COR-L47 (cell line): ENCODE results near the gene CCDC97.

Source experiments
- DNase-seq: peaks from one replicate; lab custom pipeline; 2025; lab: John Stamatoyannopoulos, UW

Gene CCDC97

GRCh38 chr19:41320185-41320518, 10.2 kb downstream of the CCDC97 start:
- DNase-seq: no peak

DNA sequence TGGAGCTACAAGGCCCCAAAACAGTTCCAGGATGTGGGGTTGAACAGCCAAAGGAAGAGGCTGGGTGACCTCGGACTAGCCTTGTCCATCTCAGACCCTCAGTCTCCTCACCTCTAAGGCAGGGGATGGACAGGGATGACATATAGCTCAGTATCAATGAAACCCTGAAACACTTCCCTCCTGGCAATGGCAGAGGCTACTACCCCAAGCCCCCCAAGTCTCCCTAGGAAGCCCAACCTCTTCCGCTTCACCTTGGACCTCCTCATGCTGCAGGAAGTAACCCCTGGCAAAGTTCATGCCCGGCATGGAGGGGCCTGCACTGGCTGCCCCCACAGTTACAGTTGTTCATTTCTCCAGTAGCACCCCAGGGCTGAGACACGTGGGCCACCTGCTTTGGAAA, 10.6 kb downstream of the CCDC97 start:
- no peak for DNase-seq

GRCh38 chr19:41321204-41321599, 11.2 kb downstream of the CCDC97 start:
- DNase-seq: no peak

GRCh38 chr19:41321600-41322270, 11.8 kb downstream of the CCDC97 start:
- DNase-seq: peak; percentile 20

- no peak for DNase-seq
Observed at GRCh38 chr19:41322451-41322850, 12.5 kb downstream of the CCDC97 start.

GRCh38 chr19:41323023-41323422, 13.1 kb downstream of the CCDC97 start:
- DNase-seq: no peak

DNA sequence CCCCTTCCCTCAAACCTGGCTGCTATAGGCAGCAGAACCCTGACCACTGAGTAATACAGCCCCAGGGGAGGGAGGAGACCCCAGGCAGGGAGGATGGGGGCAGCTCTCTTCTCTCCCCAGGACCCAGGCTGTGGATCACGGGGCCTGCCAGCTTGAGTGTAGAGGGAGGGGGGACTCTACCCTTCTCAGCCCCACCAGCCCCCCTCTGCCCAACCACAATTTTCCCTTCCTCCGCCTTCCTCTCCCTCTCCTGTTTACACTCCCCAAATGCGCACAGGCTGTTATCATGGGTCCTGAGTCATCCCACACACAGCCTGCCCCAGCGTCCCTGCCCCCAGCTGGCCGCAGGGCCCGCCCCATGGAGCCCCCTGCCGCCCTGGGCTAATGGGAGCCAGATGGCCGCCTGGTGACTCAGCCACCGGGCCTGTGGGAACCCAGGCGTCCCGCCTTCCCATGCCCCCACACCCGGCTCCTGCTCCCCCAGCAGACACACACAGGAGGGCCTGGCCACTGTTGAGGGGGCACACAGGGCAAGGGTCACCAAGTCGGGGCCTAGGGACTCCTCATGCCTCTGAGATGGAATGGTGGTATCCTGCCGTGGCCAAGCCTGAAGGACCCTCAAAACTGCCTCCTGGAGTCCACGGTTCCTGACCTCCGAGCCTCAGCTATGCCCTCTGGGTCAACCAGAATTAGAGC, 13.6 kb downstream of the CCDC97 start:
- no peak for DNase-seq

GRCh38 chr19:41324231-41324702, 14.3 kb downstream of the CCDC97 start:
- no peak for DNase-seq

- no peak for DNase-seq
Observed at GRCh38 chr19:41324921-41325639, 15.1 kb downstream of the CCDC97 start.

GRCh38 chr19:41325640-41325946, 15.6 kb downstream of the CCDC97 start:
- no peak for DNase-seq

GRCh38 chr19:41325947-41326706, 16.2 kb downstream of the CCDC97 start:
- DNase-seq: no peak

DNA sequence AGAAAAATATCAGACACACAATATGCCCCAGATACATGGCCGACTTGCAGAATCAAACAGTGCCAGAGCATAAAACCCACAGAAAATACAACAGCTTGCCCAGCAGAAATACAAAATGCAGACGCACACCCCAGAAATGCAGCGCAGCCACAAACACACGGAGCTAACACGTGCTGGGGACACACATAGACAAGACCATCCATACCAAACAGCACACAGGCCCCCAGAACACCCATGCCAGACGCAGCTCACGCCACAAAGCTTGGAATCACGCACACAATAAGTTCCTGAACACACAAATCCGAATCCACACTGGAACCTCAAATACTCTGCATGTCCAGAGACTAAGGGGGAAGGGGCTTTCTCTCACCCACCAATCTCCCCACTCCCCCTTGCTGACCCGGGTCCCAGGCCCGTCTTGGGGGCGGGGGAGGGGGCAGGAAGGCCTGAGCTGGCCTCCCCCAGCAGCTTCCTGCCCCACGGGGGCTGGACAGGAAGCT, 17.2 kb downstream of the CCDC97 start:
- no peak for DNase-seq

DNA sequence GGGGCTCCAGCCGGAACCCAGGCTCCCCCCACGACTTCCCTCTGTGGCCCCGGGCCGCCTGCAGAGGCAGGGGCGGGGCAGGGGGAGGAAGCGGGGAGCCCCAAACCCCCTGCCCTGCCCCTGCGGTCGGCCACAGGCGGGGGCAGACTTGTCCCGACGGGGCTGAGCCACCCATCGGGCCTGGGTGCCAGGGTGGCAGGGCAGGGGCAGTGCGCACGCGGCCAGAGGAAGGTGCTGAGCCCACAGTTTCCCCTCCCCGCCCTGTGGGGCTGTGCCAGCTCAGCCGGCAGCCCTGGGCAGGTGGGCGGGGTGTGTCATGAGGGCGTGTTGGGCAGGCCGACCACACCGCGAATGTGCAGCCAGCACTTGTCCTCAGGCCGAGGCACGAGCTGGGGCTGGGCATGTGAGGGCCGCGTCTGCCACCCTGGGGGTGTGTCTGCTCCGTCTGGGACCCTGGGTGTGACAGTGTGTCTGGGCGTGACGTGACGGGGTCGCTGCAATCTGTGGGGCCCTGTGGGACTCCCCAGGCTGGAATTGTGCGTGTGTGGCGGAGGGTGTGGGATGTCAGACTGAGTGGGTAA, 17.7 kb downstream of the CCDC97 start:
- no peak for DNase-seq

- DNase-seq: no peak
Observed at GRCh38 chr19:41328157-41328841, 18.3 kb downstream of the CCDC97 start.

GRCh38 chr19:41328842-41329225, 18.9 kb downstream of the CCDC97 start:
- DNase-seq: no peak

DNA sequence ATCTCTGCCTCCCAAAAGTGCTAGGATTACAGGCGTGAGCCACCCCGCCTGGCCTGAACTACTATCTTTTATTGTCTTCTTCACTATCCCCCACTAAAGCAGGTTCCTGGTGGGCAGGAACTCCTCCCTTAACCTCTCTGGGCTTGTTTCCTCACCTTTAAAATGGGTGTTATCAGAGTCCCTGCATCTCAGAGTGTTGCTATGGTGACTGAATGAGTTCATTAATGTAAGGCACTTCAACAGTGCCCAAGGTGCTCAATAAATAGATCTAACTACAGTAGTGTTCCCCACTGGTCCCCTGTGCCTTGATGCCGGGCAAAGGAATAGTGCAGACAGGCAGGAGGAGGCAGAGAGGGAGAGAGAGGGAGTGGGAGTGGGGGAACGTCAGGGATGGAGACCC, 20.5 kb downstream of the CCDC97 start:
- no peak for DNase-seq

GRCh38 chr19:41330946-41331678, 21.1 kb downstream of the CCDC97 start:
- DNase-seq: no peak

- DNase-seq: no peak
Observed at GRCh38 chr19:41332000-41332399, 22.0 kb downstream of the CCDC97 start.

- no peak for DNase-seq
Observed at GRCh38 chr19:41332468-41332867, 22.5 kb downstream of the CCDC97 start.

DNA sequence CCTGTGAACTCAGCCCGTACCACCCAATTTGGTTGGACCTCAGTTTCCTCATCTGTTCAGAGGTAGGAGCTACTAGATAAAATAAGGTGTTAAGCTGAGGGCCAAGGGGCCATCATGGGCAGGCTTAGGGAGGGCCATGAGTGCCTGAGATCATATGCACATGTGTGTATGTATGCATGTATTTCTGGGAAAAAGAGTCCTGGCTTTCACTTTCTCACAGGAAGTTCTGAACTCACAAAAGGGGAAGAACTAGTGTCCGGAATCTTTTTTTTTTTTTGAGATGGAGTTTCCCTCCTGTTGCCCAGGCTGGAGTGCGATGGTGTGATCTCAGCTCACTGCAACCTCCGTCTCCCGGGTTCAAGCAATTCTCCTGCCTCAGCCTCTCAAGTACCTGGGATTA, 24.8 kb downstream of the CCDC97 start:
- DNase-seq: no peak

DNA sequence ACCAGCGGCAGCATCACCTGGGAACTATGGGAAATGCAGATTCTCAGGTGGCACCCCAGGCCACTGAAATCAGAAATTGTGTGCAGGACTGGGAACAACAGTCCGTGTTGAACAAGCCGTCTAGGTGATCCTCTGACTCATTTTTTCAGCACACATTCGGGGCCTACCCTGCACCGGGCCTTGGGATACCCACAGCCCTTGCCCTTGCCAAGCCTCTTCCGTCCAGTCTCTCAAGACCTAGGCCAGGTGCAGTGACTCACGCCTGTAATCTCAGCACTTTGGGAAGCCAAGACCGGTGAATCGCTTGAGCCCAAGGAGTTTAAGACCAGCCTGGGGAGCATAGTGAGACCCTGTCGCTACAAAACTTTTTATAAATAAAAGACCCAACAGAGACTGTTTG, 25.5 kb downstream of the CCDC97 start:
- DNase-seq: no peak
